SU-DHL-6 (cell line): ENCODE results near the gene GPR35.

Experiments used
- EZH2phosphoT487 ChIP-seq: fragments of 200-600 bp; sonication (generic), shearing (Covaris generic); conservative IDR thresholded peaks from 2 replicates; pipeline ENCODE4 v1.6.1; 2018; ENCODE audit warnings: mild to moderate bottlenecking, antibody characterized with exemption, low read length, moderate library complexity, mixed read lengths
- TF ChIP-seq, protein P1 (sequence below): fragments of 200-600 bp; sonication (generic); IDR thresholded peaks from one replicate; pipeline ENCODE4 v1.5.1; 2017; ENCODE audit warnings: antibody characterized with exemption, mild to moderate bottlenecking, low read length, moderate library complexity; ENCODE audit not compliant: insufficient read depth, poor library complexity, severe bottlenecking

DNA sequence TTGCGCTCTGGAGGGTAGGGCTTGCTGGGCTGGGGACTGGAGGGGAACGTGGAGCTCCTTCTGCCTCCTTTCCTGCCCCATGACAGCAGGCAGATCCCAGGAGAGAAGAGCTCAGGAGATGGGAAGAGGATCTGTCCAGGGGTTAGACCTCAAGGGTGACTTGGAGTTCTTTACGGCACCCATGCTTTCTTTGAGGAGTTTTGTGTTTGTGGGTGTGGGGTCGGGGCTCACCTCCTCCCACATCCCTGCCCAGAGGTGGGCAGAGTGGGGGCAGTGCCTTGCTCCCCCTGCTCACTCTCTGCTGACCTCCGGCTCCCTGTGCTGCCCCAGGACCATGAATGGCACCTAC lies 4.3 kb downstream of the GPR35 start:
- TF ChIP-seq EZH2phosphoT487, result no peak
- TF ChIP-seq, protein P1, sequence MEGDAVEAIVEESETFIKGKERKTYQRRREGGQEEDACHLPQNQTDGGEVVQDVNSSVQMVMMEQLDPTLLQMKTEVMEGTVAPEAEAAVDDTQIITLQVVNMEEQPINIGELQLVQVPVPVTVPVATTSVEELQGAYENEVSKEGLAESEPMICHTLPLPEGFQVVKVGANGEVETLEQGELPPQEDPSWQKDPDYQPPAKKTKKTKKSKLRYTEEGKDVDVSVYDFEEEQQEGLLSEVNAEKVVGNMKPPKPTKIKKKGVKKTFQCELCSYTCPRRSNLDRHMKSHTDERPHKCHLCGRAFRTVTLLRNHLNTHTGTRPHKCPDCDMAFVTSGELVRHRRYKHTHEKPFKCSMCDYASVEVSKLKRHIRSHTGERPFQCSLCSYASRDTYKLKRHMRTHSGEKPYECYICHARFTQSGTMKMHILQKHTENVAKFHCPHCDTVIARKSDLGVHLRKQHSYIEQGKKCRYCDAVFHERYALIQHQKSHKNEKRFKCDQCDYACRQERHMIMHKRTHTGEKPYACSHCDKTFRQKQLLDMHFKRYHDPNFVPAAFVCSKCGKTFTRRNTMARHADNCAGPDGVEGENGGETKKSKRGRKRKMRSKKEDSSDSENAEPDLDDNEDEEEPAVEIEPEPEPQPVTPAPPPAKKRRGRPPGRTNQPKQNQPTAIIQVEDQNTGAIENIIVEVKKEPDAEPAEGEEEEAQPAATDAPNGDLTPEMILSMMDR, result no peak
